ENCODE results near the gene NCK2.

Gene NCK2

GRCh38 chr2:105881286-105882136, 136.8 kb downstream of the NCK2 start:
- Histone ChIP-seq H3K27me3 (replicated peaks; ENCODE audit: control insufficient read depth, insufficient read depth, low read length) (no peaks in the 10 kb centered on the region), H3K4me1 (ENCODE audit: control insufficient read depth, insufficient read depth, low read length) (peaks cover 10% of the 10 kb centered on the region), H3K9me3 (ENCODE audit: control insufficient read depth, low read length) (peaks cover 14% of the 10 kb centered on the region), H3K36me3 (ENCODE audit: control insufficient read depth, insufficient read depth, low read length, severe bottlenecking) (peaks cover 11% of the 10 kb centered on the region), H3K4me3 (ENCODE audit: low read length) (no peak overlapping the region), H3K9ac (ENCODE audit: low read length) (no peak overlapping the region)
- no peak for DNase-seq (ENCODE audit: low read depth)

GRCh38 chr2:105882341-105882740, 137.6 kb downstream of the NCK2 start:
- Histone ChIP-seq H3K36me3 (ENCODE audit: control insufficient read depth, insufficient read depth, low read length, severe bottlenecking) (peaks cover 11% of the 10 kb centered on the region), H3K9ac (ENCODE audit: low read length) (no peak overlapping the region), H3K27me3 (replicated peaks; ENCODE audit: control insufficient read depth, insufficient read depth, low read length) (no peaks in the 10 kb centered on the region), H3K4me3 (ENCODE audit: low read length) (no peak overlapping the region), H3K4me1 (ENCODE audit: control insufficient read depth, insufficient read depth, low read length) (peaks cover 19% of the 10 kb centered on the region), H3K9me3 (ENCODE audit: control insufficient read depth, low read length) (peaks cover 14% of the 10 kb centered on the region)
- no peak for DNase-seq (ENCODE audit: low read depth)

- Histone ChIP-seq H3K36me3 (ENCODE audit: control insufficient read depth, insufficient read depth, low read length, severe bottlenecking) (peaks cover 11% of the 10 kb centered on the region), H3K4me3 (ENCODE audit: low read length) (no peak overlapping the region), H3K9ac (ENCODE audit: low read length) (no peak overlapping the region), H3K27me3 (replicated peaks; ENCODE audit: control insufficient read depth, insufficient read depth, low read length) (no peaks in the 10 kb centered on the region), H3K9me3 (ENCODE audit: control insufficient read depth, low read length) (peaks cover 13% of the 10 kb centered on the region), H3K4me1 (ENCODE audit: control insufficient read depth, insufficient read depth, low read length) (peaks cover 23% of the 10 kb centered on the region)
- DNase-seq (ENCODE audit: low read depth): no peak
These were observed 138.3 kb downstream of the NCK2 start for GRCh38 chr2:105882920-105883435.

GRCh38 chr2:105883911-105884694, 139.4 kb downstream of the NCK2 start:
- peaks cover 4% of the 10 kb centered on the region for H3K36me3 ChIP-seq (ENCODE audit: control insufficient read depth, insufficient read depth, low read length, severe bottlenecking)
- no peak for DNase-seq (ENCODE audit: low read depth)
- peaks cover 5% of the 10 kb centered on the region for H3K9me3 ChIP-seq (ENCODE audit: control insufficient read depth, low read length)

GRCh38 chr2:105885456-105885855, 140.7 kb downstream of the NCK2 start:
- no peak for DNase-seq (ENCODE audit: low read depth)
- no peaks in the 10 kb centered on the region for H3K36me3 ChIP-seq (ENCODE audit: control insufficient read depth, insufficient read depth, low read length, severe bottlenecking)
- peaks cover 26% of the 10 kb centered on the region for H3K4me1 ChIP-seq (ENCODE audit: control insufficient read depth, insufficient read depth, low read length)
- peak overlapping the region; percentile 48 for H3K4me3 ChIP-seq (ENCODE audit: low read length)
- H3K9me3 ChIP-seq (ENCODE audit: control insufficient read depth, low read length): no peaks in the 10 kb centered on the region
- H3K27me3 ChIP-seq (replicated peaks; ENCODE audit: control insufficient read depth, insufficient read depth, low read length): no peaks in the 10 kb centered on the region
- no peak overlapping the region for H3K9ac ChIP-seq (ENCODE audit: low read length)

More at GRCh38 chr2:105883911-105884694, 139.4 kb downstream of the NCK2 start:
- no peak overlapping the region for H3K4me3 ChIP-seq (ENCODE audit: low read length)
- no peaks in the 10 kb centered on the region for H3K27me3 ChIP-seq (replicated peaks; ENCODE audit: control insufficient read depth, insufficient read depth, low read length)
- peaks cover 23% of the 10 kb centered on the region for H3K4me1 ChIP-seq (ENCODE audit: control insufficient read depth, insufficient read depth, low read length)
- H3K9ac ChIP-seq (ENCODE audit: low read length): no peak overlapping the region

- Histone ChIP-seq H3K36me3 (ENCODE audit: control insufficient read depth, insufficient read depth, low read length, severe bottlenecking) (no peaks in the 10 kb centered on the region), H3K9ac (ENCODE audit: low read length) (peak overlapping the region; percentile 45), H3K27me3 (replicated peaks; ENCODE audit: control insufficient read depth, insufficient read depth, low read length) (no peaks in the 10 kb centered on the region), H3K9me3 (ENCODE audit: control insufficient read depth, low read length) (no peaks in the 10 kb centered on the region), H3K4me1 (ENCODE audit: control insufficient read depth, insufficient read depth, low read length) (peaks cover 30% of the 10 kb centered on the region), H3K4me3 (ENCODE audit: low read length) (peak overlapping the region; percentile 48)
- peak; percentile 67 for DNase-seq (ENCODE audit: low read depth)
These were observed 141.3 kb downstream of the NCK2 start for GRCh38 chr2:105886029-105886454.

- H3K36me3 ChIP-seq (ENCODE audit: control insufficient read depth, insufficient read depth, low read length, severe bottlenecking): no peaks in the 10 kb centered on the region
- peaks cover 31% of the 10 kb centered on the region for H3K4me1 ChIP-seq (ENCODE audit: control insufficient read depth, insufficient read depth, low read length)
- H3K9ac ChIP-seq (ENCODE audit: low read length): peak overlapping the region; percentile 45
- DNase-seq (ENCODE audit: low read depth): no peak
- no peak overlapping the region for H3K4me3 ChIP-seq (ENCODE audit: low read length)
- no peaks in the 10 kb centered on the region for H3K9me3 ChIP-seq (ENCODE audit: control insufficient read depth, low read length)
- no peaks in the 10 kb centered on the region for H3K27me3 ChIP-seq (replicated peaks; ENCODE audit: control insufficient read depth, insufficient read depth, low read length)
These were observed 142.0 kb downstream of the NCK2 start for GRCh38 chr2:105886687-105887086.

- Histone ChIP-seq H3K27me3 (replicated peaks; ENCODE audit: control insufficient read depth, insufficient read depth, low read length) (no peaks in the 10 kb centered on the region), H3K9ac (ENCODE audit: low read length) (no peak overlapping the region), H3K4me1 (ENCODE audit: control insufficient read depth, insufficient read depth, low read length) (peaks cover 31% of the 10 kb centered on the region), H3K36me3 (ENCODE audit: control insufficient read depth, insufficient read depth, low read length, severe bottlenecking) (no peaks in the 10 kb centered on the region), H3K4me3 (ENCODE audit: low read length) (no peak overlapping the region), H3K9me3 (ENCODE audit: control insufficient read depth, low read length) (no peaks in the 10 kb centered on the region)
- no peak for DNase-seq (ENCODE audit: low read depth)
These were observed 142.5 kb downstream of the NCK2 start for GRCh38 chr2:105887256-105887655.

GRCh38 chr2:105888625-105889024, 143.9 kb downstream of the NCK2 start:
- DNase-seq (ENCODE audit: low read depth): no peak

GRCh38 chr2:105889046-105889445, 144.3 kb downstream of the NCK2 start:
- Histone ChIP-seq H3K9ac (ENCODE audit: low read length) (no peak overlapping the region), H3K4me3 (ENCODE audit: low read length) (no peak overlapping the region), H3K36me3 (ENCODE audit: control insufficient read depth, insufficient read depth, low read length, severe bottlenecking) (peaks cover 4% of the 10 kb centered on the region), H3K27me3 (replicated peaks; ENCODE audit: control insufficient read depth, insufficient read depth, low read length) (no peaks in the 10 kb centered on the region), H3K9me3 (ENCODE audit: control insufficient read depth, low read length) (no peaks in the 10 kb centered on the region), H3K4me1 (ENCODE audit: control insufficient read depth, insufficient read depth, low read length) (peaks cover 31% of the 10 kb centered on the region)
- DNase-seq (ENCODE audit: low read depth): no peak

More at GRCh38 chr2:105888625-105889024, 143.9 kb downstream of the NCK2 start:
- Histone ChIP-seq H3K36me3 (ENCODE audit: control insufficient read depth, insufficient read depth, low read length, severe bottlenecking) (peaks cover 4% of the 10 kb centered on the region), H3K4me1 (ENCODE audit: control insufficient read depth, insufficient read depth, low read length) (peaks cover 31% of the 10 kb centered on the region), H3K4me3 (ENCODE audit: low read length) (no peak overlapping the region), H3K9ac (ENCODE audit: low read length) (no peak overlapping the region), H3K9me3 (ENCODE audit: control insufficient read depth, low read length) (no peaks in the 10 kb centered on the region), H3K27me3 (replicated peaks; ENCODE audit: control insufficient read depth, insufficient read depth, low read length) (no peaks in the 10 kb centered on the region)

GRCh38 chr2:105890111-105890510, 145.4 kb downstream of the NCK2 start:
- H3K9ac ChIP-seq (ENCODE audit: low read length): no peak overlapping the region
- no peak overlapping the region for H3K4me3 ChIP-seq (ENCODE audit: low read length)
- H3K9me3 ChIP-seq (ENCODE audit: control insufficient read depth, low read length): no peaks in the 10 kb centered on the region
- no peaks in the 10 kb centered on the region for H3K27me3 ChIP-seq (replicated peaks; ENCODE audit: control insufficient read depth, insufficient read depth, low read length)
- no peak for DNase-seq (ENCODE audit: low read depth)
- peaks cover 9% of the 10 kb centered on the region for H3K36me3 ChIP-seq (ENCODE audit: control insufficient read depth, insufficient read depth, low read length, severe bottlenecking)
- H3K4me1 ChIP-seq (ENCODE audit: control insufficient read depth, insufficient read depth, low read length): peaks cover 33% of the 10 kb centered on the region
